C1 segment of cervical spinal cord (tissue), 14 donors: ENCODE measurements around the gene PPIL6.

Experiments
- DNase-seq, 14 donors: peaks; one replicate each; lab custom pipeline; 2025; lab: John Stamatoyannopoulos, UW

PPIL6 gene

GRCh38 chr6:109449064-109449794 is 8.8 kb upstream of the PPIL6 start:
- no peak for DNase-seq

- DNase-seq = no peak
Observed at GRCh38 chr6:109448615-109449014, 8.2 kb upstream of the PPIL6 start.

GRCh38 chr6:109447878-109448555 is 7.6 kb upstream of the PPIL6 start:
- no peak for DNase-seq

- DNase-seq = no peak
Observed at GRCh38 chr6:109447087-109447486, 6.7 kb upstream of the PPIL6 start.

- no peak for DNase-seq
Observed at GRCh38 chr6:109446541-109446940, 6.1 kb upstream of the PPIL6 start.

- no peak for DNase-seq
Observed at GRCh38 chr6:109446072-109446471, 5.6 kb upstream of the PPIL6 start.

- DNase-seq = no peak
Observed at GRCh38 chr6:109445382-109445781, 5.0 kb upstream of the PPIL6 start.

GRCh38 chr6:109443425-109443950 is 3.1 kb upstream of the PPIL6 start:
- no peak for DNase-seq

GRCh38 chr6:109442393-109442924 is 2.0 kb upstream of the PPIL6 start:
- no peak for DNase-seq

GRCh38 chr6:109441069-109441816 is 815 bp upstream of the PPIL6 start:
- DNase-seq = peak in 3 of 14 donors; percentile 52 to 56 (median 56)

- DNase-seq = no peak
Observed at GRCh38 chr6:109436041-109436440, 4.4 kb downstream of the PPIL6 start.

- DNase-seq = no peak
Observed at GRCh38 chr6:109434456-109434855, 6.0 kb downstream of the PPIL6 start.

GRCh38 chr6:109429496-109429895 is 10.9 kb downstream of the PPIL6 start:
- DNase-seq = peak in 1 of 14 donors; percentile 35

- DNase-seq = peak in 1 of 14 donors; percentile 84
Observed at GRCh38 chr6:109428889-109429477, 11.4 kb downstream of the PPIL6 start.

GRCh38 chr6:109424946-109425345 is 15.5 kb downstream of the PPIL6 start:
- DNase-seq = no peak

- no peak for DNase-seq
Observed at GRCh38 chr6:109421184-109421583, 19.2 kb downstream of the PPIL6 start.

- DNase-seq = no peak
Observed at GRCh38 chr6:109420751-109421150, 19.7 kb downstream of the PPIL6 start.

- DNase-seq = no peak
Observed at GRCh38 chr6:109417646-109418045, 22.8 kb downstream of the PPIL6 start.

- DNase-seq = no peak
Observed at GRCh38 chr6:109411034-109411433, 29.4 kb downstream of the PPIL6 start.

- DNase-seq = no peak
Observed at GRCh38 chr6:109406196-109406595, 34.2 kb downstream of the PPIL6 start.

- DNase-seq = no peak
Observed at GRCh38 chr6:109397020-109397419, 43.4 kb downstream of the PPIL6 start.
